GM12878 (cell line): ENCODE measurements around the gene PIK3R3. TPM values are rescaled to one million over a fixed set of nuclear protein-coding genes. Genes with fewer than 3 reads are reported as not detected.

ENCODE experiments used
- ATAC-seq: fragments of 200-7000 bp; cut with Tn5 transposase; 3 replicates; pipeline ENCODE4 v1.9.1; 2020; ENCODE audit warnings: mild to moderate bottlenecking, moderate library complexity
- BruUV-seq: library from RNA; stranded (reverse); fragments of 400-500 nt; replicated peaks from 2 replicates; lab custom pipeline; 2021; lab: Mats Ljungman, UMichigan
- CTCF ChIA-PET: fragments of 300-600 bp; sonication (Branson Sonifier 250); formaldehyde crosslinking; extraction: SDS; loops from one replicate; lab custom pipeline; 2021; ENCODE audit warnings: inconsistent platforms; lab: Yijun Ruan, JAX
- POLR2A ChIA-PET: fragments of 350-600 bp; formaldehyde crosslinking; extraction: SDS; loops from one replicate; lab custom pipeline; 2021; ENCODE audit warnings: inconsistent platforms; lab: Charles Lee
- RAD21 ChIA-PET: fragments of 300-600 bp; sonication (Branson Sonifier 250); formaldehyde crosslinking; loops from one replicate; lab custom pipeline; 2023; ENCODE audit warnings: antibody characterized with exemption; ENCODE audit not compliant: unreplicated experiment; lab: Charles Lee
- SMC1A ChIA-PET: fragments of 300-600 bp; sonication (Branson Sonifier 250); formaldehyde crosslinking; loops from one replicate; lab custom pipeline; 2023; ENCODE audit not compliant: unreplicated experiment, uncharacterized antibody; lab: Charles Lee
- DNase-seq: peaks from one replicate; pipeline ENCODE4 v3.0.0-alpha.2; 2011; ENCODE audit warnings: low read depth, low spot score
- FAIRE-seq: peaks from 3 replicates; lab custom pipeline; 2011; peaks lifted over from hg19 to GRCh38; lab: Jason Lieb, UNC
- H2AFZ ChIP-seq: 2 replicates; pipeline ENCODE4 v1.6.0; 2011; ENCODE audit warnings: low read depth, low read length, control low read depth; ENCODE audit not compliant: control insufficient read depth
- H3K27ac ChIP-seq: 2 replicates; pipeline ENCODE4 v1.5.1; 2011; ENCODE audit warnings: control low read depth; ENCODE audit not compliant: control insufficient read depth, insufficient read depth
- H3K27me3 ChIP-seq, 2 experiments: replicated peaks in 1 of 2; 2 replicates each; pipeline versions ENCODE4 v1.6.0 to v1.6.1; 2011; ENCODE audit warnings: low read length in 1 of 2; ENCODE audit not compliant: control insufficient read depth in 2 of 2, insufficient read depth in 2 of 2
- H3K36me3 ChIP-seq, 2 experiments: 2 replicates each; pipeline ENCODE4 v1.5.1; 2011; ENCODE audit warnings: low read length in 1 of 2; ENCODE audit not compliant: control insufficient read depth in 2 of 2, insufficient read depth in 2 of 2
- H3K4me1 ChIP-seq: 2 replicates; pipeline ENCODE4 v1.6.1; 2011; ENCODE audit warnings: mild to moderate bottlenecking, low read length, moderate library complexity, mixed read lengths; ENCODE audit not compliant: control insufficient read depth, insufficient read depth
- H3K4me2 ChIP-seq: 2 replicates; pipeline ENCODE4 v1.6.0; 2011; ENCODE audit warnings: control low read depth; ENCODE audit not compliant: control insufficient read depth, insufficient read depth
- H3K4me3 ChIP-seq: fragments of 200-600 bp; sonication (generic); 2 replicates; pipeline ENCODE4 v1.5.1; 2016
- H3K79me2 ChIP-seq: 2 replicates; pipeline ENCODE4 v1.6.0; 2011; ENCODE audit warnings: low read length; ENCODE audit not compliant: control insufficient read depth, insufficient read depth
- H3K9ac ChIP-seq: 2 replicates; pipeline ENCODE4 v1.8.0; 2011; ENCODE audit warnings: low read length, control low read depth, mixed read lengths; ENCODE audit not compliant: control insufficient read depth, insufficient read depth
- H3K9me3 ChIP-seq: replicated peaks from 3 replicates; pipeline ENCODE4 v1.5.1; 2011; ENCODE audit warnings: mild to moderate bottlenecking, low read length; ENCODE audit not compliant: control insufficient read depth, insufficient read depth
- H4K20me1 ChIP-seq: 2 replicates; pipeline ENCODE4 v1.6.0; 2011; ENCODE audit not compliant: control insufficient read depth, insufficient read depth
- ATF3 ChIP-seq: IDR thresholded peaks from 2 replicates; pipeline ENCODE4 v1.6.1; 2011; ENCODE audit warnings: low read depth, mild to moderate bottlenecking, low read length, moderate library complexity, borderline replicate concordance; ENCODE audit errors: extremely low read depth
- CBX3 ChIP-seq: fragments of 200-600 bp; sonication (generic); IDR thresholded peaks from 2 replicates; pipeline ENCODE4 v1.6.1; 2016; ENCODE audit warnings: low read depth, borderline replicate concordance
- IKZF2 ChIP-seq, 2 experiments: fragments of 450-650 bp; IDR thresholded peaks; 2 replicates each; pipeline ENCODE4 v1.6.1; 2017; ENCODE audit warnings: mild to moderate bottlenecking in 2 of 2, moderate library complexity in 2 of 2
- IRF4 ChIP-seq: IDR thresholded peaks from 2 replicates; pipeline ENCODE4 v1.6.1; 2011; ENCODE audit warnings: low read depth, low read length
- NFYA ChIP-seq: IDR thresholded peaks from 2 replicates; pipeline ENCODE4 v1.6.1; 2011; ENCODE audit warnings: low read depth, mild to moderate bottlenecking, low read length, improper control_type of control experiment, borderline replicate concordance
- TCF7 ChIP-seq: IDR thresholded peaks from 2 replicates; pipeline ENCODE4 v1.6.1; 2014; ENCODE audit warnings: antibody characterized with exemption, borderline replicate concordance
- ZBTB40 ChIP-seq: fragments of 450-650 bp; IDR thresholded peaks from 2 replicates; pipeline ENCODE4 v1.6.1; 2016; ENCODE audit warnings: mild to moderate bottlenecking, moderate library complexity, borderline replicate concordance
- ZSCAN29 ChIP-seq: fragments of 450-650 bp; IDR thresholded peaks from 2 replicates; pipeline ENCODE4 v1.6.1; 2017; ENCODE audit warnings: mild to moderate bottlenecking, moderate library complexity
- ZZZ3 ChIP-seq: IDR thresholded peaks from 2 replicates; pipeline ENCODE4 v1.6.1; 2011; ENCODE audit warnings: low read depth; ENCODE audit not compliant: control insufficient read depth, insufficient read length
- WGBS: methylation state at CpG from one replicate; pipeline ENCODE4 v1.1.6; 2016; ENCODE audit warnings: low lambda C conversion rate; ENCODE audit not compliant: insufficient replicate concordance, insufficient coverage; ENCODE audit errors: missing lambda C conversion rate; 5-methylcytosine and 5-hydroxymethylcytosine counted together
- in situ Hi-C: fragments of 300-500 bp; cut with MboI; formaldehyde crosslinking; loops from 9 replicates; pipeline ENCODE4 v1.14.3; 2018; ENCODE audit warnings: mixed read lengths
- intact Hi-C: fragments of 100-400 bp; cut with micrococcal nuclease; formaldehyde crosslinking; loops from one replicate; pipeline ENCODE4 v1.14.2; 2022; ENCODE audit not compliant: unreplicated experiment
- polyA plus RNA-seq, 11 experiments: library from polyadenylated mRNA; depleted of rRNA in 4 of 11; unstranded in 6 of 11; stranded (reverse) in 5 of 11; fragments of >200 nt; fragmentation: Nextera tagmentation in 4 of 11; fragmentation: Illumina TruSeq in 1 of 11; extraction: Ambion mirVana in 4 of 11; extraction: Trizol in 1 of 11; gene quantifications; 1 replicate in 1 of 11; 2 replicates in 10 of 11; pipeline versions ENCODE4 v1.2.1 to v1.2.3, GENCODE V29; 2011 to 2016; ENCODE audit warnings: inconsistent platforms in 2 of 11, missing spikeins in 2 of 11, low read depth in 1 of 11
- total RNA-seq, 4 experiments: library from RNA; depleted of rRNA in 3 of 4; stranded (reverse); fragments of >200 nt in 3 of 4; fragmentation: Illumina TruSeq in 1 of 4; extraction: Trizol in 1 of 4; gene quantifications; 2 replicates each; pipeline versions ENCODE4 v1.2.1 to v1.2.3, GENCODE V29; 2013 to 2021

PIK3R3 gene
- total and polyA plus RNA-seq, 10 of the 15 experiments (the other 5 are each of a cell fraction or from before 2014, with no cell fraction given): 4.8 to 27.0 (median 19.8) TPM

DNA sequence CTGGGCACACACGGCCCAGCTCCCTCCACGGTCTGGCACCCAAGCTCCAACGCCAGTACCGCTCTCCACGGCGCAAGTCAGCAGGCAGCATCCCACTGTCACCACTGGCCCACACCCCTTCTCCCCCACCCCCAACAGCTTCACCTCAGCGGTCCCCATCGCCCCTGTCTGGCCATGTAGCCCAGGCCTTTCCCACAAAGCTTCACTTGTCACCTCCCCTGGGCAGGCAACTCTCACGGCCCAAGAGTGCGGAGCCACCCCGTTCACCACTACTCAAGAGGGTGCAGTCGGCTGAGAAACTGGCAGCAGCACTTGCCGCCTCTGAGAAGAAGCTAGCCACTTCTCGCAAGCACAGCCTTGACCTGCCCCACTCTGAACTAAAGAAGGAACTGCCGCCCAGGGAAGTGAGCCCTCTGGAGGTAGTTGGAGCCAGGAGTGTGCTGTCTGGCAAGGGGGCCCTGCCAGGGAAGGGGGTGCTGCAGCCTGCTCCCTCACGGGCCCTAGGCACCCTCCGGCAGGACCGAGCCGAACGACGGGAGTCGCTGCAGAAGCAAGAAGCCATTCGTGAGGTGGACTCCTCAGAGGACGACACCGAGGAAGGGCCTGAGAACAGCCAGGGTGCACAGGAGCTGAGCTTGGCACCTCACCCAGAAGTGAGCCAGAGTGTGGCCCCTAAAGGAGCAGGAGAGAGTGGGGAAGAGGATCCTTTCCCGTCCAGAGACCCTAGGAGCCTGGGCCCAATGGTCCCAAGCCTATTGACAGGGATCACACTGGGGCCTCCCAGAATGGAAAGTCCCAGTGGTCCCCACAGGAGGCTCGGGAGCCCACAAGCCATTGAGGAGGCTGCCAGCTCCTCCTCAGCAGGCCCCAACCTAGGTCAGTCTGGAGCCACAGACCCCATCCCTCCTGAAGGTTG is 97.6 kb downstream of the PIK3R3 start:
- ChIA-PET SMC1A (interaction anchor here (0.6 to 8.0 kb wide), 7 partner anchors 10 to 190 kb away, joined by 3 to 52 read pairs (median 6); partner anchors contain the start of genes P3R3URF and TSPAN1), POLR2A (interaction anchor here (0.6 kb wide), 2 partner anchors 43 to 312 kb away, joined by 3 to 4 read pairs; no protein-coding TSS in a partner anchor), RAD21 (interaction anchor here (1.2 to 5.1 kb wide), 3 partner anchors 148 to 194 kb away, joined by 4 to 33 read pairs (median 29); no protein-coding TSS in a partner anchor), CTCF (interaction anchor here (0.5 to 13.2 kb wide), 4 partner anchors 10 to 186 kb away, joined by 4 to 293 read pairs (median 67); partner anchors contain the start of genes P3R3URF and TSPAN1)
- Histone ChIP-seq H2AFZ (no peak overlapping the region), H3K4me1 (no peaks in the 10 kb centered on the region), H3K4me2 (no peak overlapping the region), H3K9ac (no peak overlapping the region), H3K79me2 (no peaks in the 10 kb centered on the region), H3K4me3 (no peak overlapping the region), H3K36me3 (peaks cover 9% of the 10 kb centered on the region in 2 experiments), H3K27me3 (no peaks in the 10 kb centered on the region), H4K20me1 (no peaks in the 10 kb centered on the region), H3K27ac (no peak overlapping the region), H3K9me3 (no peaks in the 10 kb centered on the region)
- 95% methylated on average over 21 of the region's 27 CpGs for WGBS
- TF ChIP-seq ATF3: no peak
- TF ChIP-seq ZSCAN29: no peak
- TF ChIP-seq IRF4: no peak
- TF ChIP-seq NFYA: no peak
- TF ChIP-seq TCF7: no peak
- no peak for TF ChIP-seq ZBTB40
- TF ChIP-seq CBX3: no peak
- TF ChIP-seq ZZZ3: no peak
- no peak for TF ChIP-seq IKZF2 (IDR thresholded peaks at IDR 0.05)
- in situ Hi-C loops: loop anchor here (5.0 kb wide), 2 partner anchors 142 to 192 kb away; partner anchors contain the start of genes P3R3URF and TSPAN1
- no peak for DNase-seq
- FAIRE-seq: no peak
- ATAC-seq: no peak
- no TSS peak for BruUV-seq
- intact Hi-C loops: no loop called here
